ENCODE results near the gene TTLL5. TPM values are rescaled to one million over a fixed set of nuclear protein-coding genes. Genes with fewer than 3 reads are reported as not detected.
A peak's percentile ranks its signal among the peaks of the same experiment; 100 is the strongest.

Gene TTLL5
- total RNA-seq, 1 experiment from 2014 or later, result 35.7 TPM

DNA sequence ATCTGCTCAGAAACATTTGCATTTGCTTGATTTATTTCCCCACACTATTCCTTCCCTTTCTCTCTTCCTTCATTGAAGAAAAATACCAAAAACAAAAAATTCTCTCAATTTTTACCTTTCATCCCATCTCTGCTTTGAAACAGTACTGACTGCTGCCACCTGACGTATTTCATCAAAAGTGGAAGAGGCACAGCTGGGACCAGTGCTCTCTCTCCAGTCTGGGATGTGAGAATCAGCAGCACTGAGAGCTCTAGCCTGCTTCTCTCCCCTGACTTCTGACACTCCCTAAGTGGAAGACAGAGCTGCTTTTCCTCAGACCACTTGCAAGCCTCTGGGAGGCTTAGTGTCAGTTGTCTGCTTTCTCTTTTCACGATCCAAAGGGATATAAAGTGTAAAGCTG lies 36.9 kb downstream of the TTLL5 start:
- Histone ChIP-seq H2AK5ac (ENCODE audit: insufficient read length, low read length) (no peak overlapping the region), H3K4me2 (ENCODE audit: insufficient read depth, insufficient read length, low read length) (no peak overlapping the region), H3K27me3 (ENCODE audit: insufficient read depth, low read length) (no peaks in the 10 kb centered on the region), H3K14ac (ENCODE audit: insufficient read depth, low read length) (no peak overlapping the region), H3K9ac (ENCODE audit: extremely low read depth, insufficient read length, low read length) (no peak overlapping the region), H3T11ph (ENCODE audit: low read length) (no peak overlapping the region), H4K91ac (ENCODE audit: insufficient read length, low read depth, low read length) (no peak overlapping the region), H3K9me3 (ENCODE audit: control insufficient read depth, low read depth, low read length) (no peaks in the 10 kb centered on the region), H3K23me2 (ENCODE audit: insufficient read length, low read depth, low read length, poor library complexity, severe bottlenecking) (no peaks in the 10 kb centered on the region), H4K8ac (replicated peaks; ENCODE audit: insufficient read length, low read depth, low read length) (no peak overlapping the region), H2BK12ac (ENCODE audit: insufficient read length, low read depth, low read length) (no peak overlapping the region), H3K4me1 (ENCODE audit: insufficient read depth, low read length) (no peaks in the 10 kb centered on the region), H2BK120ac (ENCODE audit: low read depth, low read length, poor library complexity, severe bottlenecking) (no peak overlapping the region), H3K79me1 (ENCODE audit: insufficient read depth, low read depth, low read length, poor library complexity, severe bottlenecking) (no peaks in the 10 kb centered on the region), H3K79me2 (ENCODE audit: insufficient read depth, low read length) (no peaks in the 10 kb centered on the region), H2BK15ac (ENCODE audit: low read depth, low read length) (no peak overlapping the region), H3K23ac (ENCODE audit: insufficient read length, low read depth, low read length) (no peak overlapping the region), H4K5ac (ENCODE audit: insufficient read length, low read depth, low read length) (no peak overlapping the region), H2BK20ac (ENCODE audit: low read depth, low read length, poor library complexity, severe bottlenecking) (no peak overlapping the region), H2BK5ac (ENCODE audit: insufficient read length, low read length) (no peak overlapping the region), H3K18ac (ENCODE audit: insufficient read length, low read depth, low read length) (no peak overlapping the region), H3K4ac (ENCODE audit: low read depth, low read length) (no peak overlapping the region), H3K27ac (ENCODE audit: insufficient read length, low read depth, low read length) (no peak overlapping the region), H3K56ac (ENCODE audit: insufficient read length, low read depth, low read length) (no peak overlapping the region), H2AFZ (ENCODE audit: low read length) (no peak overlapping the region), H4K20me1 (ENCODE audit: control insufficient read depth, insufficient read depth, insufficient read length) (no peaks in the 10 kb centered on the region)
- TF ChIP-seq, protein P1, sequence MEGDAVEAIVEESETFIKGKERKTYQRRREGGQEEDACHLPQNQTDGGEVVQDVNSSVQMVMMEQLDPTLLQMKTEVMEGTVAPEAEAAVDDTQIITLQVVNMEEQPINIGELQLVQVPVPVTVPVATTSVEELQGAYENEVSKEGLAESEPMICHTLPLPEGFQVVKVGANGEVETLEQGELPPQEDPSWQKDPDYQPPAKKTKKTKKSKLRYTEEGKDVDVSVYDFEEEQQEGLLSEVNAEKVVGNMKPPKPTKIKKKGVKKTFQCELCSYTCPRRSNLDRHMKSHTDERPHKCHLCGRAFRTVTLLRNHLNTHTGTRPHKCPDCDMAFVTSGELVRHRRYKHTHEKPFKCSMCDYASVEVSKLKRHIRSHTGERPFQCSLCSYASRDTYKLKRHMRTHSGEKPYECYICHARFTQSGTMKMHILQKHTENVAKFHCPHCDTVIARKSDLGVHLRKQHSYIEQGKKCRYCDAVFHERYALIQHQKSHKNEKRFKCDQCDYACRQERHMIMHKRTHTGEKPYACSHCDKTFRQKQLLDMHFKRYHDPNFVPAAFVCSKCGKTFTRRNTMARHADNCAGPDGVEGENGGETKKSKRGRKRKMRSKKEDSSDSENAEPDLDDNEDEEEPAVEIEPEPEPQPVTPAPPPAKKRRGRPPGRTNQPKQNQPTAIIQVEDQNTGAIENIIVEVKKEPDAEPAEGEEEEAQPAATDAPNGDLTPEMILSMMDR (conservative IDR thresholded peaks at IDR 0.05), result no peak
- H3K9me3 Mint-ChIP-seq, result peaks cover 12 to 16% of the 10 kb centered on the region in 2 experiments; a peak in 4 of 5 replicates
- no peak overlapping the region for H3K4me3 Mint-ChIP-seq
- H3K36me3 Mint-ChIP-seq (ENCODE audit: insufficient read depth in 1 of 3, low read depth in 3 of 3), result peaks cover 38 to 61% (median 54%) of the 10 kb centered on the region in 3 experiments
- peaks cover 0 to 7% of the 10 kb centered on the region in 2 experiments; a peak in 1 of 4 replicates for H3K4me1 Mint-ChIP-seq
- WGBS (ENCODE audit: extremely low coverage, insufficient read length, low lambda C conversion rate), result no CpG with 5 or more reads among the region's 2 CpGs
- peak overlapping the region in 1 of 3 experiments; percentile 27; a peak in 1 of 7 replicates for H3K27ac Mint-ChIP-seq
- H3K27me3 Mint-ChIP-seq (ENCODE audit: low read depth), result no peaks in the 10 kb centered on the region
- no peak for DNase-seq
